KG1 (cell line): Measurements from ENCODE around the gene CRY2.

Experiments used
- DNase-seq: peaks from one replicate; lab custom pipeline; 2025; lab: John Stamatoyannopoulos, UW

CRY2 gene

GRCh38 chr11:45879803-45880686 lies 32.8 kb downstream of the CRY2 start:
- no peak for DNase-seq

- no peak for DNase-seq
These were observed 33.7 kb downstream of the CRY2 start for GRCh38 chr11:45880772-45881570.

GRCh38 chr11:45881708-45882368 lies 34.6 kb downstream of the CRY2 start:
- DNase-seq, result no peak

GRCh38 chr11:45884596-45885185 lies 37.4 kb downstream of the CRY2 start:
- no peak for DNase-seq

GRCh38 chr11:45885274-45885920 lies 38.1 kb downstream of the CRY2 start, which contains the start of gene MAPK8IP1:
Gene MAPK8IP1, plus strand, starts transcription at chr11:45885651. Its CDS starts 170 bp downstream, at chr11:45885821.
- no peak for DNase-seq

GRCh38 chr11:45885921-45886721 lies 38.8 kb downstream of the CRY2 start:
- DNase-seq, result no peak

- no peak for DNase-seq
These were observed 39.7 kb downstream of the CRY2 start for GRCh38 chr11:45886816-45887520.

- DNase-seq, result no peak
These were observed 40.3 kb downstream of the CRY2 start for GRCh38 chr11:45887587-45887986.

GRCh38 chr11:45889555-45889954 lies 42.3 kb downstream of the CRY2 start:
- no peak for DNase-seq

- DNase-seq, result no peak
These were observed 42.7 kb downstream of the CRY2 start for GRCh38 chr11:45889966-45890365.

GRCh38 chr11:45890886-45891550 lies 43.7 kb downstream of the CRY2 start:
- DNase-seq, result no peak

- no peak for DNase-seq
These were observed 45.6 kb downstream of the CRY2 start for GRCh38 chr11:45892856-45893255.

- no peak for DNase-seq
These were observed 47.4 kb downstream of the CRY2 start for GRCh38 chr11:45894555-45895247.

GRCh38 chr11:45895553-45896259 lies 48.4 kb downstream of the CRY2 start:
- no peak for DNase-seq

- DNase-seq, result no peak
These were observed 49.2 kb downstream of the CRY2 start for GRCh38 chr11:45896422-45896984.

- DNase-seq, result no peak
These were observed 50.3 kb downstream of the CRY2 start for GRCh38 chr11:45897556-45897955.

- no peak for DNase-seq
These were observed 51.8 kb downstream of the CRY2 start for GRCh38 chr11:45899086-45899447.
